H1 (cell line): ENCODE data around the gene KCNH1. TPM values are rescaled to one million over a fixed set of nuclear protein-coding genes. Genes with fewer than 3 reads are reported as not detected.

ENCODE experiments used
- CTCF ChIA-PET: fragments of 300-600 bp; sonication (Branson Sonifier 250); formaldehyde crosslinking; loops from one replicate; lab custom pipeline; 2021; ENCODE audit not compliant: partially characterized antibody; lab: Charles Lee
- POLR2A ChIA-PET: fragments of 300-600 bp; sonication (Branson Sonifier 250); formaldehyde crosslinking; loops from one replicate; lab custom pipeline; 2021; ENCODE audit warnings: inconsistent platforms; ENCODE audit not compliant: partially characterized antibody; lab: Charles Lee
- DNase-seq, 2 experiments: peaks; one replicate each; pipeline versions ENCODE4 v3.0.0 to v3.0.0-alpha.2; 2010 to 2022; ENCODE audit warnings: low spot score in 2 of 2, low read depth in 1 of 2, mixed read lengths in 1 of 2
- FAIRE-seq: peaks from 2 replicates; lab custom pipeline; 2011; peaks lifted over from hg19 to GRCh38; lab: Jason Lieb, UNC
- H2AFZ ChIP-seq: 2 replicates; pipeline ENCODE4 v1.8.1; 2012; ENCODE audit warnings: low read length, inconsistent platforms
- H2AK5ac ChIP-seq: 2 replicates; pipeline ENCODE4 v1.6.1; 2013; ENCODE audit warnings: low read depth, low read length
- H2BK120ac ChIP-seq: replicated peaks from 2 replicates; pipeline ENCODE3; 2013; ENCODE audit warnings: low read depth, low read length, inconsistent platforms
- H2BK12ac ChIP-seq: 2 replicates; pipeline ENCODE4 v1.6.1; 2013; ENCODE audit warnings: low read depth, low read length
- H2BK15ac ChIP-seq: 2 replicates; pipeline ENCODE4 v1.6.1; 2013; ENCODE audit warnings: low read length
- H2BK20ac ChIP-seq: 2 replicates; pipeline ENCODE4 v1.6.1; 2013; ENCODE audit warnings: low read length
- H2BK5ac ChIP-seq: 2 replicates; pipeline ENCODE4 v1.6.1; 2013; ENCODE audit warnings: low read depth, low read length
- H3K14ac ChIP-seq: 2 replicates; pipeline ENCODE4 v1.6.1; 2013; ENCODE audit warnings: inconsistent platforms; ENCODE audit not compliant: insufficient read length
- H3K18ac ChIP-seq: 2 replicates; pipeline ENCODE4 v1.6.1; 2013; ENCODE audit warnings: low read length; ENCODE audit errors: extremely low read depth
- H3K23ac ChIP-seq: 2 replicates; pipeline ENCODE4 v1.6.1; 2013; ENCODE audit warnings: inconsistent platforms; ENCODE audit not compliant: insufficient read length
- H3K23me2 ChIP-seq: 2 replicates; pipeline ENCODE4 v1.6.1; 2013; ENCODE audit warnings: low read depth, low read length
- H3K27ac ChIP-seq: 2 replicates; pipeline ENCODE4 v1.6.1; 2011; ENCODE audit warnings: low read depth, low read length, inconsistent platforms
- H3K27me3 ChIP-seq, 4 experiments: replicated peaks in 1 of 4; 1 replicate in 1 of 4; 2 replicates in 3 of 4; pipeline versions ENCODE4 v1.6.1 to v1.8.1; 2011 to 2013; ENCODE audit warnings: low read length in 3 of 4, mild to moderate bottlenecking in 3 of 4, inconsistent platforms in 2 of 4, mixed read lengths in 2 of 4, moderate library complexity in 1 of 4; ENCODE audit not compliant: control insufficient read depth in 3 of 4, insufficient read depth in 3 of 4; ENCODE audit errors: extremely low read depth in 1 of 4
- H3K36me3 ChIP-seq, 4 experiments: 2 replicates each; pipeline versions ENCODE4 v1.6.1 to v1.8.1; 2011 to 2013; ENCODE audit warnings: mild to moderate bottlenecking in 4 of 4, low read length in 3 of 4, moderate library complexity in 2 of 4, control low read depth in 1 of 4, inconsistent platforms in 1 of 4; ENCODE audit not compliant: insufficient read depth in 4 of 4, control insufficient read depth in 2 of 4
- H3K4ac ChIP-seq: replicated peaks from 2 replicates; pipeline ENCODE3; 2013; ENCODE audit warnings: low read length, low read depth, mixed read lengths, inconsistent platforms; ENCODE audit not compliant: insufficient read length
- H3K4me1 ChIP-seq, 4 experiments: replicated peaks in 1 of 4; 1 replicate in 1 of 4; 2 replicates in 3 of 4; pipeline versions ENCODE4 v1.6.1 to v1.8.1; 2011 to 2013; ENCODE audit warnings: low read length in 3 of 4, inconsistent platforms in 2 of 4, mixed read lengths in 1 of 4; ENCODE audit not compliant: insufficient read depth in 4 of 4, control insufficient read depth in 3 of 4
- H3K4me2 ChIP-seq, 2 experiments: 2 replicates each; pipeline versions ENCODE4 v1.6.1 to v1.8.1; 2011 to 2013; ENCODE audit warnings: low read depth in 2 of 2, low read length in 2 of 2, control low read depth in 1 of 2, inconsistent platforms in 1 of 2, mild to moderate bottlenecking in 1 of 2; ENCODE audit not compliant: insufficient read depth in 1 of 2
- H3K4me3 ChIP-seq, 4 experiments: fragments of 200-600, 300-600 bp in 1 of 4; sonication (generic), shearing (Covaris generic), sonication (Bioruptor Twin) in 1 of 4; 2 replicates each; pipeline versions ENCODE4 v1.5.1 to v1.8.1; 2011 to 2016; ENCODE audit warnings: low read length in 4 of 4, low read depth in 3 of 4, control low read depth in 2 of 4, inconsistent platforms in 2 of 4, mild to moderate bottlenecking in 2 of 4, mixed read lengths in 1 of 4, moderate library complexity in 1 of 4; ENCODE audit not compliant: insufficient read depth in 2 of 4; ENCODE audit errors: extremely low read depth in 1 of 4
- H3K56ac ChIP-seq: replicated peaks from 2 replicates; pipeline ENCODE3; 2013; ENCODE audit warnings: low read depth, mild to moderate bottlenecking, mixed read lengths, low read length, inconsistent platforms; ENCODE audit not compliant: insufficient read length
- H3K79me1 ChIP-seq: 2 replicates; pipeline ENCODE4 v1.6.1; 2013; ENCODE audit warnings: low read depth, low read length, control low read depth
- H3K79me2 ChIP-seq, 2 experiments: 2 replicates each; pipeline versions ENCODE4 v1.6.1 to v1.8.1; 2012 to 2013; ENCODE audit warnings: low read length in 2 of 2, mild to moderate bottlenecking in 2 of 2, inconsistent platforms in 1 of 2; ENCODE audit not compliant: insufficient read depth in 2 of 2, control insufficient read depth in 1 of 2
- H3K9ac ChIP-seq, 4 experiments: replicated peaks in 1 of 4; 1 replicate in 1 of 4; 2 replicates in 3 of 4; pipeline versions ENCODE4 v1.6.1 to v1.8.1; 2011 to 2013; ENCODE audit warnings: low read depth in 3 of 4, low read length in 3 of 4, control low read depth in 2 of 4, mild to moderate bottlenecking in 2 of 4, moderate library complexity in 2 of 4, inconsistent platforms in 1 of 4; ENCODE audit errors: extremely low read depth in 1 of 4
- H3K9me3 ChIP-seq, 2 experiments: 2 replicates each; pipeline versions ENCODE4 v1.6.1 to v1.8.1; 2012 to 2013; ENCODE audit warnings: mild to moderate bottlenecking in 2 of 2, moderate library complexity in 2 of 2, control low read depth in 1 of 2, inconsistent platforms in 1 of 2, low read depth in 1 of 2, low read length in 1 of 2, mixed read lengths in 1 of 2; ENCODE audit not compliant: insufficient read depth in 2 of 2
- H4K20me1 ChIP-seq, 2 experiments: replicated peaks in 1 of 2; 2 replicates each; pipeline versions ENCODE3 to v1.8.1; 2011 to 2013; ENCODE audit warnings: inconsistent platforms in 2 of 2, low read length in 2 of 2, mild to moderate bottlenecking in 1 of 2; ENCODE audit not compliant: insufficient read depth in 2 of 2, control insufficient read depth in 1 of 2
- H4K5ac ChIP-seq: 2 replicates; pipeline ENCODE4 v1.6.1; 2013; ENCODE audit warnings: low read length, low read depth, mixed read lengths, inconsistent platforms; ENCODE audit not compliant: insufficient read length
- H4K8ac ChIP-seq: 2 replicates; pipeline ENCODE4 v1.8.0; 2013; ENCODE audit warnings: mild to moderate bottlenecking, moderate library complexity, low read length, inconsistent platforms; ENCODE audit not compliant: insufficient read depth; ENCODE audit errors: extremely low read depth
- H4K91ac ChIP-seq: replicated peaks from 2 replicates; pipeline ENCODE3; 2013; ENCODE audit warnings: low read length, mixed read lengths, inconsistent platforms; ENCODE audit not compliant: insufficient read length
- CBX8 ChIP-seq: fragments of 300-800, 300-1000 bp; sonication (generic); IDR thresholded peaks from 2 replicates; pipeline ENCODE4 v1.7.1; 2016; ENCODE audit warnings: low read depth, low read length, borderline replicate concordance
- CEBPB ChIP-seq: IDR thresholded peaks from 2 replicates; pipeline ENCODE4 v1.6.1; 2012; ENCODE audit warnings: low read depth, low read length
- CTBP2 ChIP-seq: IDR thresholded peaks from 2 replicates; pipeline ENCODE4 v1.7.0; 2011; ENCODE audit warnings: borderline replicate concordance, mild to moderate bottlenecking, moderate library complexity, mixed read lengths, low read length; ENCODE audit not compliant: insufficient read depth, insufficient read length
- EZH2 ChIP-seq: fragments of 200-600 bp; sonication (generic); IDR thresholded peaks from 2 replicates; pipeline ENCODE4 v1.7.1; 2012; ENCODE audit warnings: low read depth, mild to moderate bottlenecking, moderate library complexity, low read length, inconsistent platforms; ENCODE audit not compliant: severe bottlenecking
- RNF2 ChIP-seq: fragments of 200-900, 300-1000 bp; sonication (generic); IDR thresholded peaks from 2 replicates; pipeline ENCODE4 v1.7.1; 2016; ENCODE audit warnings: borderline replicate concordance, low read depth, mild to moderate bottlenecking, antibody characterized with exemption, low read length; ENCODE audit not compliant: poor library complexity, severe bottlenecking; ENCODE audit errors: missing control alignments
- TAF1 ChIP-seq: IDR thresholded peaks from 2 replicates; pipeline ENCODE4 v1.6.1; 2011; ENCODE audit warnings: mild to moderate bottlenecking, low read depth, low read length
- TEAD4 ChIP-seq: IDR thresholded peaks from 2 replicates; pipeline ENCODE4 v1.6.1; 2012; ENCODE audit warnings: low read depth, low read length, inconsistent platforms, mixed read lengths
- YY1 ChIP-seq: IDR thresholded peaks from 2 replicates; pipeline ENCODE4 v1.6.1; 2011; ENCODE audit warnings: low read depth, mild to moderate bottlenecking, low read length
- WGBS, 2 experiments: shearing (Covaris generic) in 1 of 2; methylation state at CpG; one replicate each; pipeline versions ENCODE4 v1.1.6 to v1.1.7; 2013 to 2015; ENCODE audit warnings: low lambda C conversion rate in 2 of 2, mixed read lengths in 2 of 2, inconsistent platforms in 1 of 2, low coverage in 1 of 2, missing lambda C conversion rate in 1 of 2; ENCODE audit not compliant: insufficient replicate concordance in 2 of 2, insufficient coverage in 1 of 2, insufficient read length in 1 of 2; ENCODE audit errors: extremely low coverage in 1 of 2, missing lambda C conversion rate in 1 of 2; 5-methylcytosine and 5-hydroxymethylcytosine counted together
- polyA plus RNA-seq, 7 experiments: library from polyadenylated mRNA; depleted of rRNA in 3 of 7; stranded (reverse) in 5 of 7; unstranded in 2 of 7; fragments of >200 nt in 5 of 7; fragments of 200-250 nt in 2 of 7; gene quantifications; 1 replicate in 5 of 7; 2 replicates in 1 of 7; 4 replicates in 1 of 7; pipeline versions ENCODE4 v1.2.1 to v1.2.3, GENCODE V29; 2011 to 2013; ENCODE audit warnings: missing spikeins in 2 of 7, mixed read lengths in 2 of 7
- total RNA-seq: library from RNA; stranded (reverse); fragmentation: NEBNext Ultra II Directional; extraction: Animal tissue kit (Norgen Biotek cat#: 25700); gene quantifications from 2 replicates; pipeline ENCODE4 v1.2.1, GENCODE V29; 2021
- TF ChIP-seq, protein P1 (sequence below): IDR thresholded peaks from 2 replicates; pipeline ENCODE4 v1.6.1; 2011; ENCODE audit warnings: low read length, improper control_type of control experiment
- TF ChIP-seq, protein P2 (sequence below): IDR thresholded peaks from 2 replicates; pipeline ENCODE4 v1.6.1; 2012; ENCODE audit warnings: inconsistent platforms

KCNH1 gene
- total and polyA plus RNA-seq, 2 of the 8 experiments (the other 6 are each of a cell fraction or from before 2014, with no cell fraction given) = 0.27 to 0.34 TPM

DNA sequence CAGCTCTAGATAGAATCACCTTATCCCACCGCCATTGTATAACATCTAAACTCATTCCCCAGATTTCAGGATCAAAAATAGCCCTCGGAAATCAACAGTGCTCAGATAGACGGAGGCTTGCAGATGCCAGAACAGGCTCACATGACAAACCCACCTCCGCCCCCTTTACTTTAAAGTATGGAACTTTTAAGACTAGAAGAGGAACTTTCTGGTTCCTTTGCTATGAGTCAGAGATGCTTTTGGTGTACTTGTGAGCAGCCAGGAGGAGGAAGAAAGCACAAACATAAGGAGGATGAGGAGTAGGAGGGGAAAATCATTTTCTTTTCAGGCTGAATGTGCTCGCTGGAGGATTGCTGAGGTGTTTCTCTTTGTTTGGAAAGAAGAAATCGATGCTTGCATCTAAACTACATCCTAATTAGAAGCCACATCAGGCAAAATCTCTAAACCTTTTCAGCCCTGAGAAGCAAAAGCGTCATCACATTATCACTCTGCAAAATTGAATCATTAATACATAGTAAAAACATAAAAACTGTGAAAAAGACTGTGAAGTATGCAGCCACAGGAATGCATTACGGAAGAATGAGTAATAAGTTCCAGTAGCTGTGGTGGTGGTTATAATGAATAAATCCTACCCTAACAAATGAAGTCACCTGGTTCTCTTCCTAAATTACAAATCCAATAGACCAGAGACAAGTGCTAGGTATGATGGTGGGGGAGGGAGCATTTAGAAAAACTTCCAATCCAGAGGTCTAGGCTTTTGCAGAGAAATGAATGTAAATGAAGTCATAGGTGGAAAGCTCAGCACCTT is 251.3 kb downstream of the KCNH1 start:
- H3K36me3 ChIP-seq = no peaks in the 10 kb centered on the region
- H3K14ac ChIP-seq = no peak overlapping the region
- H4K91ac ChIP-seq = no peak overlapping the region
- ChIA-PET POLR2A (no interaction called here), CTCF (interaction anchor here (0.6 to 1.6 kb wide), 5 partner anchors 13 to 523 kb away, joined by 3 to 5 read pairs (median 3); no protein-coding TSS in a partner anchor)
- H3K4me3 ChIP-seq = no peak overlapping the region
- H3K4me1 ChIP-seq = no peaks in the 10 kb centered on the region
- H2AFZ ChIP-seq = peak overlapping the region; percentile 76
- no peak overlapping the region for H4K8ac ChIP-seq
- no peak overlapping the region for H2BK120ac ChIP-seq
- no peak overlapping the region for H2BK12ac ChIP-seq
- H3K18ac ChIP-seq = no peak overlapping the region
- no peaks in the 10 kb centered on the region for H3K9me3 ChIP-seq
- H4K20me1 ChIP-seq = no peaks in the 10 kb centered on the region
- 89% methylated on average over 8 of the region's 8 CpGs; no CpG with 5 or more reads in 1 of the 2 experiments for WGBS, 2 experiments
- H2AK5ac ChIP-seq = no peak overlapping the region
- no peak overlapping the region for H2BK5ac ChIP-seq
- no peak overlapping the region for H2BK20ac ChIP-seq
- no peak overlapping the region for H3K4me2 ChIP-seq
- H3K56ac ChIP-seq = no peak overlapping the region
- no peaks in the 10 kb centered on the region for H3K27me3 ChIP-seq
- no peak overlapping the region for H4K5ac ChIP-seq
- no peak for DNase-seq
- H3K27ac ChIP-seq = no peak overlapping the region
- no peak overlapping the region for H3K4ac ChIP-seq
- no peak for FAIRE-seq
- H3K79me2 ChIP-seq = no peaks in the 10 kb centered on the region
- H3K9ac ChIP-seq = no peak overlapping the region
- H2BK15ac ChIP-seq = no peak overlapping the region
- H3K79me1 ChIP-seq = no peaks in the 10 kb centered on the region
- no peak overlapping the region for H3K23ac ChIP-seq
- no peaks in the 10 kb centered on the region for H3K23me2 ChIP-seq
- no peak for TF ChIP-seq EZH2
- TF ChIP-seq YY1 = no peak
- TF ChIP-seq CEBPB = no peak
- TF ChIP-seq, protein P1, sequence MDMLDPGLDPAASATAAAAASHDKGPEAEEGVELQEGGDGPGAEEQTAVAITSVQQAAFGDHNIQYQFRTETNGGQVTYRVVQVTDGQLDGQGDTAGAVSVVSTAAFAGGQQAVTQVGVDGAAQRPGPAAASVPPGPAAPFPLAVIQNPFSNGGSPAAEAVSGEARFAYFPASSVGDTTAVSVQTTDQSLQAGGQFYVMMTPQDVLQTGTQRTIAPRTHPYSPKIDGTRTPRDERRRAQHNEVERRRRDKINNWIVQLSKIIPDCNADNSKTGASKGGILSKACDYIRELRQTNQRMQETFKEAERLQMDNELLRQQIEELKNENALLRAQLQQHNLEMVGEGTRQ = no peak
- no peak for TF ChIP-seq CBX8
- TF ChIP-seq TAF1 = no peak
- TF ChIP-seq, protein P2, sequence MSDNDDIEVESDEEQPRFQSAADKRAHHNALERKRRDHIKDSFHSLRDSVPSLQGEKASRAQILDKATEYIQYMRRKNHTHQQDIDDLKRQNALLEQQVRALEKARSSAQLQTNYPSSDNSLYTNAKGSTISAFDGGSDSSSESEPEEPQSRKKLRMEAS = no peak
- no peak for TF ChIP-seq RNF2
- TF ChIP-seq CTBP2 = no peak
- TF ChIP-seq TEAD4 = no peak
